ENCODE data around the gene CLK3. TPM values are rescaled to one million over a fixed set of nuclear protein-coding genes. Genes with fewer than 3 reads are reported as not detected.

Gene CLK3
- total and polyA plus RNA-seq, 10 of the 15 experiments (the other 5 are each of a cell fraction or from before 2014, with no cell fraction given): 3.3 to 169 (median 66.2) TPM

- no peaks in the 10 kb centered on the region for H3K79me2 ChIP-seq (ENCODE audit: control insufficient read depth, insufficient read depth, low read length)
- WGBS (ENCODE audit: insufficient coverage, insufficient replicate concordance, low lambda C conversion rate, missing lambda C conversion rate): 94% methylated on average over 7 of the region's 7 CpGs
- peaks cover 3% of the 10 kb centered on the region; the same call in 1 of the 2 replicates for H3K4me1 ChIP-seq (ENCODE audit: control insufficient read depth, insufficient read depth, low read length)
- in situ Hi-C loops (cut with MboI): no loop called here
- FAIRE-seq (no peak), DNase-seq (ENCODE audit: low read depth, low spot score) (no peak), ATAC-seq (no peak)
- intact Hi-C loops (cut with micrococcal nuclease; ENCODE audit: unreplicated experiment): no loop called here
- no peaks in the 10 kb centered on the region for H3K27me3 ChIP-seq (replicated peaks in 1 of 2; ENCODE audit: control insufficient read depth in 2 of 2, insufficient read depth in 2 of 2, low read length in 1 of 2)
- BruUV-seq (replicated peaks): no TSS peak
- H3K27ac ChIP-seq (ENCODE audit: control insufficient read depth, insufficient read depth): no peak overlapping the region
- RAD21 ChIA-PET (ENCODE audit: unreplicated experiment): no interaction called here
- peaks cover 35 to 42% of the 10 kb centered on the region in 2 experiments for H3K36me3 ChIP-seq (ENCODE audit: control insufficient read depth in 2 of 2, insufficient read depth in 2 of 2, low read length in 1 of 2)
- POLR2A ChIA-PET: no interaction called here
- no peak overlapping the region for H3K4me3 ChIP-seq
- no peak overlapping the region for H3K4me2 ChIP-seq (ENCODE audit: control insufficient read depth, insufficient read depth)
- CTCF ChIA-PET: no interaction called here
- no peaks in the 10 kb centered on the region for H3K9me3 ChIP-seq (replicated peaks; ENCODE audit: control insufficient read depth, insufficient read depth, low read length)
- H4K20me1 ChIP-seq (ENCODE audit: control insufficient read depth, insufficient read depth): no peaks in the 10 kb centered on the region
- H2AFZ ChIP-seq (ENCODE audit: control insufficient read depth, low read depth, low read length): no peak overlapping the region
- H3K9ac ChIP-seq (ENCODE audit: control insufficient read depth, insufficient read depth, low read length): no peak overlapping the region
- SMC1A ChIA-PET (ENCODE audit: uncharacterized antibody, unreplicated experiment): no interaction called here
- TF ChIP-seq RB1 (IDR thresholded peaks at IDR 0.05; ENCODE audit: borderline replicate concordance) (no peak), E2F8 (IDR thresholded peaks at IDR 0.05; ENCODE audit: low read depth, partially characterized antibody) (no peak), SIN3A (IDR thresholded peaks at IDR 0.05; ENCODE audit: low read depth, low read length) (no peak), ZZZ3 (IDR thresholded peaks at IDR 0.05; ENCODE audit: control insufficient read depth, insufficient read length, low read depth) (no peak), RAD51 (IDR thresholded peaks at IDR 0.05) (no peak), NBN (IDR thresholded peaks at IDR 0.05) (no peak), TCF12 (IDR thresholded peaks at IDR 0.05; ENCODE audit: low read depth, low read length) (no peak), ATF2 (IDR thresholded peaks at IDR 0.05; ENCODE audit: low read length) (no peak), E4F1 (IDR thresholded peaks at IDR 0.05; ENCODE audit: borderline replicate concordance, partially characterized antibody) (no peak), USF1 (IDR thresholded peaks at IDR 0.05; ENCODE audit: borderline replicate concordance, extremely low read length, insufficient read depth, low read depth, low read length) (no peak), SP1 (IDR thresholded peaks at IDR 0.05; ENCODE audit: low read depth, low read length) (no peak), WRNIP1 (IDR thresholded peaks at IDR 0.05; ENCODE audit: borderline replicate concordance, low read depth, low read length) (no peak), ZNF687 (IDR thresholded peaks at IDR 0.05) (no peak)
These were observed 22.5 kb upstream of the CLK3 start for GRCh38 chr15:74593122-74593521.
